Astrocyte of the hippocampus (primary cell): Measurements from ENCODE around the gene PAFAH2.
"Not testable (repeated sequence)": the region's sequence is repeated elsewhere in the genome, so short reads cannot be mapped to it uniquely, and the experiment has no call there.

Experiments
- DNase-seq: peaks from one replicate; pipeline ENCODE4 v3.0.0; 2011; ENCODE audit warnings: low read depth, low spot score

Gene PAFAH2

DNA sequence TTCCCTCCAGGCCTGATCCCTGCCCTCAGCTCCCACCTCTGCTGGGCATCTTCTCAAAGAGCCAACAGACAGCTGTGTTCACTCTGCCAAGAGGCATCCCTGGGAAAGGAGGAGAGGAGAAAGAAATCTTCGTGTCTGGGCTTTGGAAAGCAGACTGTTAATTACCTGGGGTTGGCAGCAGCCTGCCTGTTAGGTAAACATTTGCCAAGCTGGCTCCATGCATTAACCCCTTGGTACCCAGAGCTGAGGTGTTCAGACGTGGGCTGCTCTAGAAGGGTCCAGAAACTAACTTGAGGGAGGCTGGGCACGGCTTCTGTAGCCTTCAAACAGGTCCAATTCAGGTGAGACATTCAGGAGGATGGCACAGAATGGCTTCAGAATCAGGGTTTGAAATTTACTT lies 15.0 kb upstream of the PAFAH2 start:
- DNase-seq = no peak

DNA sequence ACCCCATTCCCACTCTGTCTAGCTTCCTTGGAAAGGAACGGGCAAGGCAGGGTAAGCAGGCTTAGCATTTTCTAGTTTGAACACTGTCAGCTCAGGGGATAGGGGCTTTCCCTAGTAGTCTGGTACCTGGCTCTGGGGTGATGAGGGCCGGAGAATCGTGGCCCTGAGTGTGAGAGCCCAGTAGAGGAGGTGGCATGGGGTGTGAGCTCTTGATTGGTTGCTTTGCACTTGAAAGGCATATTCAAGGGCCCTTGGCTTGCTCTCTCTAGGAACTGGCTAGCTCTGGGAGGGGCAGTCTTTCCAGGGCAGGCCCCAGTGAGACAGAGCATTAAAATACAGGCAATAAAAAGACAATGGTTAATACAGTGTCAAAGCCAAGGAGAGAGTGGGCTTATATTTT lies 13.0 kb upstream of the PAFAH2 start:
- DNase-seq = no peak

DNA sequence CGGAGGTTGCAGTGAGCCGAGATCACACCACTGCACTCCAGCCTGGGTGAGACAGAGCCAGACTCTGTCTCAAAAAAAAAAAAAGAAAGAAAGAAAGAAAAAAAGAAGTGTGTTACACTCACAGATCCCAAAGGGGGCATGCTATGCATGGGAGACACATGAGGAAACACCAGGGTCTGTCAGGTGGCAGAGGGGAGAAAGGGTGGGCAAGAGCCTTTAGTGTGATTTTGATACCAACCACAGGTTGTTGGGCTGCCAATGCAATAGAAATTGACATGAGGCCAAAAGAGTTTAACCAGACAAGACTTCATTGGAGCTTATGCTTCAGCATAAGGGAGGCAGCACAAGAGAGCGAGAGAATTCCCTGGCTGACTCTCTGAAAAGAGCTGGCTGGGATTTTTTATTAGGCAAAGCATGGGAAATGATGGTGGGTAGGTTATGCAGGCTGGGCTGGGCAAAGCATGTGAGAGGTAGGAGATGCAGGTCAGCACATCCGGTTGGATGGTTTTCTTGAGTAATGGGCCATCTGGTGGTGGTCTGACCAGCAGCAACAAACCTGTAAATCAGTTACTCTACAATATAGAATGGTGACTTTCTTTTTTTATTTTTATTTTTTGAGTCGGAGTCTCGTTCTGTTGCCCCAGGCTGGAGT lies 12.1 kb upstream of the PAFAH2 start:
- DNase-seq = no peak

DNA sequence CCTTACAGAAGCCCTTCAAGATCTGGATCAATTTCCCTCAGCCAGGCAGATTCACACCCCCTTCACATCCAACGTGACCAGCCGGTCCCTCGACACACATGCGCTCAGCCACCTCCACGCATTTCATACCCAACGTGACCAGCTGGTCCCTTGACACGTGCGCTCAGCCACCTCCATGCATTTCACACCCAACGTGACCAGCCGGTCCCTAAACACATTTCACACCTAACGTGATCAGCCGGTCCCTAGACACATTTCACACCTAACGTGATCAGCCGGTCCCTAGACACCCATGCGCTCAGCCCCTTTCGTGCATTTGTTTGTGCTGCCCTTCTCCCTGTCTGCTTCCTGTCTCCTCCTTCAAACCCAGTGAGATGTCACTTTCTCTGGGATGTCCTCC lies 8.8 kb upstream of the PAFAH2 start:
- DNase-seq = no peak

DNA sequence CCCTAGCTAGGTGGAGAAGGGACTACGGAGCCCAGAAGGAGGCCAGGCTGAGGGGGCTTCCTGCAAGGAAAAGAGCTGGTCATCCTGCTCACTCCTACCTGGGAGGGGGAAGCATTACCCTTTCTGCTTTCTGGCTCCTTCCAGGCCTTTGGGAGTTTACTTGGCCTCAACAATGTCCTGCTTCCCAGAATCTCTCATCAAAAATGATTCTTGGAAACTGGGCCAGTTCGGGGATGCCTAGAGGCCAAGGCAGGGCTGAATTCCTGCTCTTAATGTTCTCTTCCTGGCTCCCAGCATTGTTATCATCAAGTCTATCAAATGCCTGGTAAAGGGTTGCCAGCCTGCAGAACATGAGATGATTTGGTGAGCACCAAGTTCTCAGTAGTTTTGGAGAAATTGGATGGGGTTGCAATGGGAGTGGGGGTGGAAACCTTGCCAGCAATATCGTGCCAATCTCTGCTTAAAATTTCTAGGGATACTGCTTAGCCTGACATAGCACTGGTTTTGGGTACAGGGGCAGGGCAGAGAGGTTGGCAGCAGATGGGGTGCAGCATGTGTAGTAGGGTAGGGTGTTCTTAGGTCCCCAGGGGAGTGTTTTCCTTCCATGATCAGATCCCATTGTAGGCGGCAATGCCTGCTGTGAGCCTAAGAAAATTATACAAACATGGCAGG lies 7.7 kb upstream of the PAFAH2 start:
- no peak for DNase-seq

DNA sequence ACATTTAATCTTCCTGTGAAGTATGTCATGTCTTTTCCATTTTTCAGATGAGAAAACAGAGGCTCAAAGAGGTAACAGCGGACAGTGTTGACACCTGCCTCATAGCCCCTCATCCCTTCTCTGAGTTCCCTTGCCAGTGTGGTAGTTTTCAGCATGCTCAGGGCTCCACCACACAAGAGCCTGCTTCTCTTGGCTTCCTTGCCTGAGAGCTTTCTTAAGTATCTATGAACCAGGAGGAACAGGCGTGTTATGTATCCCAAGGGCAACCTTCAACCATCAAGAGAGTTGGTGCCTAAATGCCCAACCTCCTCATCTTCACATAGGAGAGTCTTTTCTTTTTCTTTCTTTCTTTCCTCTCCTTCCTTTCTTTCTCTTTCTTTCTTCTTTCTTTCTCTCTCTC lies 5.9 kb upstream of the PAFAH2 start:
- no peak for DNase-seq

DNA sequence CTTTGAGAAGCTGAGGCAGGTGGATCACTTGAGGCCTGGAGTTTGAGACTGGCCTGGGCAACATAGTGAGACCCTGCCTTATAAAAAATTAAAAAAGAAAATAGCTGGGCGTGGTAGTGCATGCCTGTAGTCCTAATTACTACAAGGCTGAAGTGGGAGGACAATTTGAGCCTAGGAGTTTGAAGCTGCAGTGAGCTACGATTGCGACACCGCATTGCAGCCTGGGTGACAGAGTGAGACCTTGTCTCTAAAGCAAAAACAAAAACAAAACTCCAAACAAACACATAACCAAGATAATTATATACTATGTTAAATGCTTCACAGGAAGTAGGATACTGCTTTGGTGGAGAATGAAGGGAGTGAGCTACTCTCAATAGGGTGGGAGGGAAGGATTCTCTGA lies 5.4 kb upstream of the PAFAH2 start:
- DNase-seq = no peak

DNA sequence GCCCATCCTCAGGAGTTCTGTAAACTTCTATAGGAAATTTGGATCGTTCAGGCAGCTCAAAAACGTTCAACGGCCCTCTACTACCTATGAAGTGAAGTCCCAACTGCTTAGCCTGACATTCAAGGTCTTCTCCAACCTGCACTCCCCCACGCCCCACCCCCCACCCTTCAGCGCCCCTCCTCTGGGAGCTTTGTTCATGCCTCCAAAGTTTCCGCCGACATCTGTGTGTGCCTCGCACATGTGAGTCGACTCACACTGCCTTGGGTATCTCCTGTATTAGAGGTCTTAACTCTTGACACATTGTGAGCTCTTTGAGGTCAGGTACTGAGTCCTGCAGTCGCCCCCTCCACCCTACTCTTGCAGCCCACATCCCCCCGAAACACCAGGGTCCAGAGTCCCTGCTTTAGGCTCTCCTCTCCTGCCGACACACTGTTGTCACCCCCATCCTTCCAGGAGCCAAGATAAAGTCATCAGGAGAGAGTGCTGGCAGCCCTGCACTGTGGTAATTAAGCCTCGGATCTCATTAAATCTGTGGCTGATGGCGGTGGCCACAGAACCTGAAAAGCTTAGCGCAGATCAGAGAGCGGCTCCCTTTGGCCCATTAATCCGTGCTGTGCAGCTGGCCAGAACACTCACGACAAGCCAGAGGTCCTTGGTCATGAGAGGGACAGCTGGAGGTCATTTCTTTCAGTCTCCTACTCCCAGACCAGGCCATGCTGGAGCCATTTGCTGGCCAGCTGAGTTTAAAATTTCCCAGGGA lies 1.4 kb upstream of the PAFAH2 start:
- DNase-seq = no peak

DNA sequence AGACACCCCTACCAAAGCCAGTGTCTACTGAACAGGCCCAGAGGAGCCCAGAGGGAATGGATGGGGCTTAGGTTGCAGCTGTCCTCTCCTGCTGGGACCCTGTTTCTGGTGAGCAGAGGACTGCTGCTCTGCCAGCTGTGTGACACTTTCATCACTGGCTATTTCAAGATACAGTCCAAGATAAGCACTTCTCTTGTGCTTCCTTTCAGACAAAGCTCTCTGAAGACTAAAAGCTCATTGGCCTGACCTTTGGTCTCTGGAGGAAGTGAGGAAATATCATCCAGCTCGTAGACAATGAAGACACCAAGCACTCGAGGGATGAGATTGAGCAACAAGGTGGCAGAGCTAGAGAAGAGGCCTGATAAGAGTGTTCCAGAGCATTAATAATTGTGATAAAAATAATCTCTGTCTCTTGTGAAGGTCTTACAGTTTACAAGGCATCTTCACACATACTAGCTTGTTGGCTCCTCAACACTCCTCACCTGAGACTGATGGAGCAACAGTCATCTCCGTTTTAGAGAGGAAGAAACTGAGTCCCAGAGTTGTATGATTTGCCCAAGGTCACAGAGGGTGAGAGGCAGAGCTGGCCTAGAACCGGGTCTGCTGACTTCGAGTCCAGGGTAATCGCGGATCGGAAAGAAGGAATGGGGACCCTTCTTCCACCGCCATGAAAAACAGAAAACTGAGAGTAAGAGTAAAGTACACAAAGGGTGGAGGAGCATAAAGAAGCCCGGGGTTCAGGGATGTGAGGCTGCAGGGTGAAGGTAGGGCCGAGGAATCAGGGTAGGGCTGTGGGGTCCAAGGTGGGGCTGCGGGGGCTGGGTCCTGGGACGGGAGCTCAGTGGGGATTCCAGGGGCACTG lies 666 bp downstream of the PAFAH2 start:
- no peak for DNase-seq

DNA sequence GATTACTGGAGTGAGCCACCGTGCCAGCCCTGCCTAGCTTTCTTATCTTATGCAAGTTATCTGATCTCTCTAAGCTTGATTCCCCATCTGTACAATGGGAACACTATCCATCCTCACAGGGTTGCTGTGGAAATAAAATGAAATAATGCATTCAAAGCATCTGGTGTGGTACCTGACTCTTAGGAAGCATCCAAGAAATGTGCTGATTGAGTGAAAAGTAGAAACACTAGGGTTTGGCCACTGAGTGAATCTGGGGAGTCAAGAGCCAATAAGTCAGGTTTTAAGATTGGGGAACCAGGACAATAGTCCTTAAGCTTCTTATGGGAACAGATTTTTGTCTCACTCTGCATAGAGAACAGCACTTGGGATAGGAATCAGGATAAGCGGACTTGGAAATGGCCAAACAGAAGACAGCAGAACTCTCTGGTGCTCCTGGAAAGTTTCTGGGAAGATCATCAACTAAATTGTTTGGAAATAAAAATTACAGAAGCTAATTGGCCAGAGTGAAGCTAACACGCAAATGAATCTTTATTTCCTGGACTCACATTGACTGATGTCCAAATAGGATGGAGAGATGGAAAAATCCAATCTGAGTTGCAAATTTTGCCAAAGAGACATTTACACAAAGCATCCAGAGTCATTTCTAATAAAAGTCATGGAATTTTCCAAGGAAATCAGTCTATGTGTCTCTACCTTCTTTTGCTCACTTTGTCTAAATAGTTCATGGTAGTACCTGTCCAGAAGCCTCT lies 3.3 kb downstream of the PAFAH2 start:
- DNase-seq = no peak

DNA sequence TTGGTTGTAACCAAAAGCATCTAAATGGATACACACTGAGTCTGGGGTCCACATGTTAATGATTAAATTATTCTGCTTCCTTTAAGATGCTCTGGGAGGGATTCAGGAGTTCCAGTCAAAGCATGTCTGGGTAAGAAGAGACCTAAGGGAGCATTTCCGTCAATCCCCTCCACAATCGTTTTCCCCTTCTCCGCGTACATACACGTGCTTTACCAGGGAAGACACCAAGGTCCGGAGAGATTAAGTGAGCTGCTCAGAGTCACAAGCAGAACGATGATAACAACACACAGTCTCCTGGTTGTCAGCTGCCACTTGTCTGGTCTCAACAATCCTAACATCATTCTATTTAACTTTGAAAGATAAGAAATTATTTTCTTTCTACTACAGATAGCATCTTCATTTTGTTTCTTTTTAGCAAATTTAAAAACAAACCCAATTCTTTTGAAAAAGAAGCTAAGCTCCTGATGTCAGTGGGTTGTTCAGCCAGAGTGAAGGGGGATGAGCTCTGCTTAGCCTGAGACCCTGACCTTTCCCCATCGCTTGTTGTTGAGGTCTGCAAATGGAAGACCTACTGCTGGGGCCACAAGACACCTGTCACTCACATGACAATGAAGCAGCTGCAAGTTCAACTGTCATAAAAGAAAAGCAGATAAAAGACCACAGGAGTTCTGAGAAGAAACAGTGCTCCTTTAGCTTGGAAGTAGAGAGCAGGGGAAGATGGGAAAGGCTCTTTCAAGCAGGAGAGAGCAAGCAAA lies 4.5 kb downstream of the PAFAH2 start:
- DNase-seq = no peak

DNA sequence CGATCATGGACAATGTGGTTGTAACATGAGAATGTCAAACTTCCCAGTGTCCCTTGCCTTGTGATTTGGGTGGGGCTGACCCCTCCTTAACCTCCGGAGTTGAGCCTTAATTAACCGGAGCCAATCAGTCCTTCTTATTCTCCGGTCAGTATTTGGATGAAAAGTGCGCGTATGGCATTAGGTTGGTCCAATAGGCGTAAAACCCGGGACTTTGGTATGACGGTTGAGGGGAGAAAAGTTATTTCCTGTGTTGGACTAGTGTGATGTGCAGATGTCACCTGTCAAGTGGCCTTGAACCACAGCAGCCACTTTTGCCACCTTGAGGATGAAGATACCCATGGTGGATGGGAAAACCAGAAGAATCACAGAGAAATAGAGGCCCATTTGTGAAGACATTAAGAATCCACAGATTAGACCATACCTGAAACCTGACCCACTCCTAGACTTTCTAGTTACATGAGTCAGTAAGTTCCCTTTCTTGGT lies 5.1 kb downstream of the PAFAH2 start:
- DNase-seq = no peak

DNA sequence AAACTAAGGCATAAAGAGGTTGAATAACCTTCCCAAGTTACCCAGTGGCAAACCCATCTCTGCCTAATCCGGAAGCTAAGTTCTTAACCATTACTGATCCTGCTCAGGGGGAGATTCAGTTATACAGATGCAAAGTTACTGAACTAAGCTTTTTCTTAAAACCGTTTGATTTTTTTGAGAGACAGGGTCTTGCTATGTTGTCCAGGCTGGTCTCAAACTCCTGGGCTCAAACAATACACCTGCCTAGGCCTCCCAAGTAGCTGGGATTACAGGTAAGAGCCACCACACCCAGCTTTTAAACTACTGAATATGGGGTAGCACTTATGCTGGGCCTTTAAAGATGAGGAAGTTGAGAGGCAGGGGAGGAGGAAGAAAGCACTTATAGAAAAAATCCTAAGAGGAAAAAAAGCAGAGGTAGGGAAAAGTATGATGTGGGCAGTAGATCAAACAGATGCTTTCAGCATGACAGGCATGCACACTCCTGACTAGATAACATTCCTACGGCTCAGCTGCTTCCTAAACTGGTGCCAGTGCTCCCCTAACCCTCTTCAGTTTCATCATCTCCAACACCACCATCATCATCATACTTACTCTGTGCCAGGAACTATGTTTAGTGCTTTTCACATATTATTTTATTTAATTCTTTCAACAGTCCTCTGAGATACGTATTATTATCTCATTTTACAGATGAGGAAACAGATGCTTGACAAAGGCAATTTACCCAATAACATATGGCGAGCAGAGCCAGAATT lies 5.8 kb downstream of the PAFAH2 start:
- no peak for DNase-seq

DNA sequence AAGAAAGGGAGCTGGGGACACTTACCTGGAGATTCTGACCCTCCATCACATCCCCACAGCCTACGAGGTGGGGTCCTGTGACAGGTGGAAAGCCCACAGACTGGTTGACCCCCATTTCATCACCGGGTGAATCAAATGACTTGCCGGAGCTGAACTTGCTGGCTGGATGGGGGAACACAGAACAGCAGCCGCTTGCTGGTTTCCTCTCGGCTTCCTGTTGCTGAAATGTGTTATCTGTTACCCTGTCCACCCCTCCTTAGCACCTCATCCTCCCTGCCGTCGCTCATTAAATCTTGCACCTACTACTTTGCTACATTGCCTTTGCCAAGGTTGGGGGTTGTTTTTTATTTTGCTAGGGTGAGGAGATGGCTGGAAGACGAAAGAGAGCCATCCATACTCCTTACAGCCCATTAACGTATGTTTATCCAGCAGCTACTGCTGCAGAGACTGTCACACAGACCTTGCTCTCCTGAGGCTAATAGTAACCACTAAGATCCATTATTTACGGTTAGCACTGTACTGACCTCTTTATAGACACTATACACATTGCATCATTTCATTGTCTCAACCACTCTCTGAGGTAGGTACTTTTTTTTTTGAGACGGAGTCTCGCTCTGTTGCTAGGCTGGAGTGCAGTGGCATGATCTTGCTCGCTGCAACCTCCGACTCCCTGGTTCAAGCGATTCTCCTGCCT lies 7.0 kb downstream of the PAFAH2 start:
- no peak for DNase-seq

DNA sequence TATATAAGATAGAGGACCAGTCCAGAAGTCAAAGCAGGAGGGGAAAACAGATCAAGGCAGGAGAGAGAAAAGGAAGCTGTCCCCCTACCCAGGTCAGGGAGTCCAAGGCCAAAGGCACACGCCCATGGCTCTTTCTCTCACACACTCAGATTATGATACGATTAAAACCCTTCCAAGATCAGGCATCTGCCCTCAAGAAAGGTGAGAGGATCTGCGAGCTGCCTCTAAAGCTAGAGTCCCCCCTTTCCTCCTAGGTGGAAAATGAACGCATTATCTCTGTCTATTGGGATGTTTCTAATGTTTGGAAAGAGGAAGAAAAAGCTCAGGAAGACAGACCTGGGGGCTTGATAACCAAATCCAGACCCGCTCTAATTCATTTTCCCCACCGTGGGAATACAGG lies 7.6 kb downstream of the PAFAH2 start:
- DNase-seq = no peak

DNA sequence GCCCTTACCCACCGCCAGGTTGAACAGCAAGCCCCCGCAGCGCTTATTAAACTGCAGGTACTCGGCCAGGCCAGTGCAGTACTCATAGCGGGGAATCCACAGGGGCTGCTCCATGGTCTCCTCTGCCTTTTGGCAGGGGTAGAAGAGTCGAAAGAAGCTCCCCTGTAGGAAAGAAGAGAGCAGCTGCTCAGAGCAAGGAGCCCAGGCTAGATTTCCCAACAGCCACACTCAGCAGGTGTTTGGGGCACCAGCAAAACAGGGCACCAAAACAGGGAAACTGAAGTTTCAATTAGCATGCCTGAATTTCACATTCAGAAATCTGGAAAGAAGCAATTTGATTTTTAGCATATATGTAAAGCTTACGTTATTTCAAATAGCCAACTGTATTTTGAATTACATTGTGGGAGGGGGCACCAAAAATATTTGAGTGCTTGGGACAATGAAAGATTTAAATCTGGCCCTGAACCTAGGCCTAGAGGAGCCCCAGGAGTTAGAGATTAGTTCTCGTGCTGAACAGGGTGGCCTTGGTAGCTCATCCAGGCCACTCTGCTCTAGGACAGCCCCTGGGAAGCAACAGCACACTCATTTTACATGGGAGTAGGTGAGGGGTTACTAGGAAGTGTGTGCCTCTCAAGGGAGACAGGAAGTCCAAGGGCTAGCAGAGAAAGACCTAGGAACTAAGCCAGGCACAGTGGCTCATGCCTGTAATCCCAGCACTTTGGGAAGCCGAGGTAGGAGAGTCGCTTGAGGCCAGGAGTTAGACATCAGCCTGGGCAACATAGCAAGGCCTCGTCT lies 8.2 kb downstream of the PAFAH2 start:
- DNase-seq = no peak

DNA sequence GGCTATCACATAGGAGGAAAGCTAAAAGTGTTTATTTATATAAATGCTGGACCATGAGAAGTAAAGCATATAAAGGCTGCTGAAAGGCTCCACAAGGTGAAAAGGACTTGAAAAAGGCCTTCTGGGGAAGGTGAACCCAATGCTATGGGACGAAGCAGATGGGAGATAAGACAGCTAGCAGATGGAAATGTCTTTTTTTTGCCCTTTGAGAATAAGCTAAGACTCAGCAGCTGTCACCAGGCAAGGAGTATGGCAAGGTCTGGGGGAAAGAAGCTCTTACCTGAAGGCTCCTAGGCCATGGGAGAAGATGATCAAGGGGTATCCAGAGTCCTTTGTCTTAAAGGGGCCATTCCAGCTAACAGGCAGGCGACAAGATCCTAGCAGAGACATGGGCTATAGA lies 9.9 kb downstream of the PAFAH2 start:
- DNase-seq = no peak

DNA sequence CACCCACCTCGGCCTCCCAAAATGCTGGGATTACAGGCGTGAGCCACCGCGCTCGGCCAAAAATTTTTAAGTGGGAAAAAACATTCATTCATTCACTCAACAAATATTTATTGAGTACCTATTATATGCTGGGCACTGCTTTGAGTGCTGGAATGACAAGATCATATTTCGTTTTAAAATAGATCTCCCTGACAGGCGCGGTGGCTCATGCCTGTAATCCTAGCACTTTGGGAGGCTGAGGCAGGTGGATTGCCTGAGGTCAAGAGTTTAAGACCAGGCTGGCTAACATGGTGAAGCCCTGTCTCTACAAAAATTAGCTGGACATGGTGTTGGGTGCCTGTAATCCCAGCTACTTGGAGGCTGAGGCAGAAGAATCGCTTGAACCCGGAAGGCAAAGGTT lies 11.1 kb downstream of the PAFAH2 start:
- DNase-seq = not testable (repeated sequence)
